Esophagus squamous epithelium (tissue), 4 donors: ENCODE measurements around the gene CBLB.

ENCODE experiments used
- CTCF ChIP-seq, 6 experiments: fragments of 450-650 bp in 4 of 6; fragments of 200-600 bp in 2 of 6; sonication (generic) in 2 of 6; IDR thresholded peaks; one replicate each; pipeline ENCODE4 v1.5.1; 2016 to 2019; ENCODE audit warnings: antibody characterized with exemption in 6 of 6, mild to moderate bottlenecking in 4 of 6, moderate library complexity in 4 of 6
- POLR2A ChIP-seq, 4 donors: fragments of 450-650 bp; IDR thresholded peaks; one replicate each; pipeline ENCODE4 v1.6.1; 2017; ENCODE audit warnings: antibody characterized with exemption in 4 of 4, mild to moderate bottlenecking in 4 of 4, moderate library complexity in 3 of 4

- TF ChIP-seq CTCF (IDR thresholded peaks at IDR 0.05) = no peak
- TF ChIP-seq POLR2A (IDR thresholded peaks at IDR 0.05) = no peak
Measured at GRCh38 chr3:105798381-105798934, 70.4 kb downstream of the CBLB start.
